HL-60 (cell line): Measurements from ENCODE around the gene PRPSAP2.

Experiments used
- DNase-seq, 2 experiments: peaks; one replicate each; pipeline ENCODE4 v3.0.0-alpha.2; 2010 to 2020; ENCODE audit warnings: low read depth in 1 of 2, low spot score in 1 of 2
- H3K27ac ChIP-seq: fragments of 250-450 bp; sonication (Bioruptor Pico); replicated peaks from 2 replicates; pipeline ENCODE4 v1.5.1; 2020; ENCODE audit warnings: mild to moderate bottlenecking, moderate library complexity
- H3K27me3 ChIP-seq: fragments of 250-450 bp; sonication (Bioruptor Pico); 2 replicates; pipeline ENCODE4 v1.5.1; 2021; ENCODE audit warnings: mild to moderate bottlenecking, moderate library complexity; ENCODE audit not compliant: insufficient read depth, poor library complexity, severe bottlenecking
- H3K4me3 ChIP-seq: replicated peaks from 2 replicates; pipeline ENCODE4 v1.5.1; 2011; ENCODE audit warnings: mild to moderate bottlenecking, control low read depth, low read length; ENCODE audit not compliant: insufficient read depth
- GABPA ChIP-seq: IDR thresholded peaks from 2 replicates; pipeline ENCODE4 v1.6.1; 2012; ENCODE audit warnings: low read depth
- POLR2AphosphoS5 ChIP-seq: IDR thresholded peaks from 2 replicates; pipeline ENCODE4 v1.6.1; 2012; ENCODE audit warnings: low read depth
- REST ChIP-seq: IDR thresholded peaks from 2 replicates; pipeline ENCODE4 v1.6.1; 2012; ENCODE audit warnings: low read depth; ENCODE audit not compliant: insufficient replicate concordance
- SPI1 ChIP-seq: IDR thresholded peaks from 2 replicates; pipeline ENCODE4 v1.6.1; 2012; ENCODE audit warnings: low read depth, mild to moderate bottlenecking, borderline replicate concordance
- TF ChIP-seq, protein P1 (sequence below): IDR thresholded peaks from one replicate; pipeline ENCODE4 v1.5.1; 2011; ENCODE audit warnings: low read length, control low read depth, inconsistent platforms; ENCODE audit not compliant: insufficient read depth

Gene PRPSAP2

GRCh38 chr17:18910881-18911280 lies 53.0 kb downstream of the PRPSAP2 start:
- Histone ChIP-seq H3K27me3 (no peaks in the 10 kb centered on the region), H3K27ac (no peak overlapping the region), H3K4me3 (no peak overlapping the region)
- no peak for TF ChIP-seq GABPA
- no peak for TF ChIP-seq SPI1
- no peak for TF ChIP-seq POLR2AphosphoS5
- TF ChIP-seq, protein P1, sequence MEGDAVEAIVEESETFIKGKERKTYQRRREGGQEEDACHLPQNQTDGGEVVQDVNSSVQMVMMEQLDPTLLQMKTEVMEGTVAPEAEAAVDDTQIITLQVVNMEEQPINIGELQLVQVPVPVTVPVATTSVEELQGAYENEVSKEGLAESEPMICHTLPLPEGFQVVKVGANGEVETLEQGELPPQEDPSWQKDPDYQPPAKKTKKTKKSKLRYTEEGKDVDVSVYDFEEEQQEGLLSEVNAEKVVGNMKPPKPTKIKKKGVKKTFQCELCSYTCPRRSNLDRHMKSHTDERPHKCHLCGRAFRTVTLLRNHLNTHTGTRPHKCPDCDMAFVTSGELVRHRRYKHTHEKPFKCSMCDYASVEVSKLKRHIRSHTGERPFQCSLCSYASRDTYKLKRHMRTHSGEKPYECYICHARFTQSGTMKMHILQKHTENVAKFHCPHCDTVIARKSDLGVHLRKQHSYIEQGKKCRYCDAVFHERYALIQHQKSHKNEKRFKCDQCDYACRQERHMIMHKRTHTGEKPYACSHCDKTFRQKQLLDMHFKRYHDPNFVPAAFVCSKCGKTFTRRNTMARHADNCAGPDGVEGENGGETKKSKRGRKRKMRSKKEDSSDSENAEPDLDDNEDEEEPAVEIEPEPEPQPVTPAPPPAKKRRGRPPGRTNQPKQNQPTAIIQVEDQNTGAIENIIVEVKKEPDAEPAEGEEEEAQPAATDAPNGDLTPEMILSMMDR, result no peak
- no peak for TF ChIP-seq REST
- DNase-seq, result no peak

DNA sequence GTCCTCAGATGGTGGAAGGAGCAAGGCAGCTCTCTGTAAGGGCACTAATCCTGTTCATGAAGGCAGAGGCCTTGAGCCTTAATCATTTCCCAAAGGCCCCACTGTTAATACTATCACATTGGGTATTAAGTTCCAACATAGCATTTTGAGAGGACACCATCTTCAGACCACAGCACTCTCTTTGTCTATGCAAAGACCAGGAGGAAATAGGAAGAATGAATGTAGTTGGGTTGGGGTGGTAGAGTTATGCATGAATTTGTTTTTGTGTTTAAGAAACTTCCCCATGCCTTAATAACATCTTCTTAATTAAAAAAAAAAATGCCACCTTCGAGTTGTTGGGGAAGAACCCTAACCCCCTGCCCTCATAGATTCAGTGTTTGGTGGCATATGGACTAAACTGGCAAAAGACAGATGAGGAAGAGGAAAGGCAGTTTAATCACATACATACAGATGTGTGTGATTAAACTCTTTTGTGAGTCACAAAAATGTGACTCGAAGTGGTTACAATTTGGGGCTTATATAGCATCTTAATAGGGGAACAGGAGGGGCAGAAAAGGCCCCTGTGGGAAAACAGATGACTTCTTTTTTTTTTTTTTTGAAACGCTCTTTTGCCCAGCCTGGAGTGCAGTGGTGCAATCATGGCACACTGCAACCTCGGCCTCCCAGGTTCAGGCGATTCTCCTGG lies 59.0 kb downstream of the PRPSAP2 start:
- Histone ChIP-seq H3K27ac (no peak overlapping the region), H3K27me3 (no peaks in the 10 kb centered on the region), H3K4me3 (no peak overlapping the region)
- DNase-seq, result no peak
- TF ChIP-seq GABPA (no peak), SPI1 (no peak), POLR2AphosphoS5 (no peak), REST (no peak)
- TF ChIP-seq, protein P1, result no peak

GRCh38 chr17:18917506-18918032 lies 59.6 kb downstream of the PRPSAP2 start:
- no peak overlapping the region for H3K27ac ChIP-seq
- DNase-seq, result no peak

DNA sequence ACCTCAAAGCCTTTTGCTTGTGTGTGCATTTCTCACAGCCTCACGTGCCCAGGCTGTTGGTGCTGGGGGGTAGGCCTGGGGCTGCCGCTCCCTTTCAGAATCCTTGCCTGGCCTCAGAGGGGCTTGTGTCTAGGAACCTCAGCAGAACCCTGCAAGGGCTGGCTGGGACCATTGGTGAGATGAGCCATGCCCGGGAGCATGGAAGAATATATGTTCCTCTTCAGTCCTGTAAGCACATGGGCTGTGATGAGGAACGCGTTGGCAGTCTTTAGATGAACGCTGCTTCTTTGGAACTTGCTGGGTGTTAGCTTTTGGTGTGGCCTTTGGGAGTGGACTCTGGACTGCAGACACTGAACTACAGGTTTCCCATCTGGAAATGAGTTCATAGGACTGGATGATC lies 62.0 kb downstream of the PRPSAP2 start:
- DNase-seq, result no peak
- TF ChIP-seq REST (no peak), GABPA (no peak), SPI1 (no peak), POLR2AphosphoS5 (no peak)
- TF ChIP-seq, protein P1, result no peak
- Histone ChIP-seq H3K4me3 (no peak overlapping the region), H3K27ac (no peak overlapping the region), H3K27me3 (no peaks in the 10 kb centered on the region)

More at GRCh38 chr17:18917506-18918032, 59.6 kb downstream of the PRPSAP2 start:
- Histone ChIP-seq H3K27me3 (no peaks in the 10 kb centered on the region), H3K4me3 (no peak overlapping the region)
- no peak for TF ChIP-seq SPI1
